HCEC 1CT (cell line): ENCODE measurements around the gene CACNA2D4.

Source experiments
- DNase-seq: peaks from one replicate; pipeline ENCODE4 v3.0.0-alpha.2; 2017

The CACNA2D4 gene

DNA sequence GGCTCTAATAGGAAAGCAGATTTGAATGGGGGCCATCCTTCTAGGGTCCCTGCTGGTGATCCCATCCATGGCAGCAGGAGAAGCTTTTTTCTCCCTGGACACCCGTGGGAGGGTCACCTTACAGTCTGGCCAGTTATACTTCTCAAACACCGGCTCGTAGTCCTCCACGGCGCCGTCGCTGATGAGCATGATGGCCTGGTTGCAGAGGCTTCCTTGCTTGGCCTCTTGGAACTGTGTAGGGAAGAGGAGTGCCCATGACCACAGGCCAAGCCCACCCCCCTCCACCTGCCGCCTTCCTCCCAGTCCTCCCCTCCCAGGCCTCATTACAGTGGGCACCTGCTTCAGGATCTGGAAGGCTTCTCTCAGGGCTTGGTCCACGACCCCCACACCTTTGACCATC lies 33.8 kb downstream of the CACNA2D4 start:
- no peak for DNase-seq

DNA sequence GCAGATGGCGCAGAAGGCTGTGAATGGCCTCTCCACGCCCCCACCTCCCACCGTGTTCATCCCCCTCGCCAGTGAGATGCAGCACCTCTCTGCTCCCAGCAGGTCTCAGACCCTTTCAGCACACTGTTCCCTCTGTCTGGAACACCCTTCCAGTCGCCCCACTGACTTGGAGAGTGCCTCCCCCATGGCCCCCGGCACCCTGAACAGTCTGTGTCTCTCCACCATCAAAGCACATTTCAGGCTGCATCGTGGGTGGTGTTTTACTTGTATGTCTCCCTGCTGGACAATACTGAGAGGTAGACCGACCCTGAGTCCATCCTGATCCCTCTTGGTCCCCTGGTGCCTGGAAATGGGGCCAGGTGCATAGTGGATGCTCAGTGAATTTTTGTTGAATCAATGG lies 34.9 kb downstream of the CACNA2D4 start:
- DNase-seq, result no peak

DNA sequence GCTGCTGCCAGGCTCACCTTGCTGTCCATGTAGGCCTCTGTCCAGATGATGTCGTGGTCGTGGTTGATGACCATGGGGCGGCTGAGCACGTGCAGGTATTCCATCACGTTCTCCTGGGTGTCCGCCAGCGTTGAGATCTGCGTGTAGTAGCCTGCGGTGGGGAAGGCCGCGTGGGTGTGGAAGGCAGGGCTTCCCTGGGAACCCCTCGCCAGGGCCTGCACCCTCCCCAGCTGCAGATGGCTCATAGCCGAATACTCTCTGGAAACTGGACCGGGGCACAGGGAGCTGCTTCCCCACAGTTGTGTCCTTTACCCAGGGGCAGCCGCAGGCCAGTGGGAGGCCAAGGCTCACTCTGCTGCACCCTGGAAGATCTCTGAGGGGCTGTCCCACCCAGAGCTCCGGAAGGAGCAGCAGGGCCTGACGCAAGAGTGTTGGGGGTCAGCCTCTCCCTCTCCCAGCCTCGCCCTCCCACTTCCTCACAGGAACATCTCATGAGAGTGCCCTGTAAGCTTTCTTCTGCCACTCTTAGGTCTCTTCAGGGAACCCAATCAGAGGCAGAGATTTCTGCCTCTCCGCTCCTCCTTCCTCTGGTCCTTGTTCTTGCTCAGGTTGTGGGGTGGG lies 35.5 kb downstream of the CACNA2D4 start:
- DNase-seq, result no peak

DNA sequence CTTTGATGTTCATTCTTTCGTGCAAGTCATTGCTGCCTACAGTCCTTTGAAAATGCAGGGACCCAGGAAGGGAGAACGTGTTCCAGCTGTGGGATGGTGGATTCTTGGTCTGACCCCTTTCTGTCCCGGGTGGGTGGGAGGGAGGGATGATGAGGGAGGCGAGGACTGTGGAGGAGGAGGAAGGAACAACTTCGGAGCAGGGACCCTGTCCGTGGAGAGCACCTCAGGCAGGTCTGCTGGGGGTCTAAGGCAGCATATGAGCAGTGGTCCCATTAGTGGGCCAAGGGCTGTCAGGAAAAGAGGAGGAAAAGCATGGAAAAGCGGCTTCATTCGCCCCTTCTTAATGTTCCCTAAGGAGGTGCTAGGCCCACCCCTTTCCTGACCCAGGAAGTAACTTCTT lies 36.0 kb downstream of the CACNA2D4 start:
- DNase-seq, result no peak

GRCh38 chr12:1881936-1882335 lies 36.5 kb downstream of the CACNA2D4 start:
- no peak for DNase-seq

DNA sequence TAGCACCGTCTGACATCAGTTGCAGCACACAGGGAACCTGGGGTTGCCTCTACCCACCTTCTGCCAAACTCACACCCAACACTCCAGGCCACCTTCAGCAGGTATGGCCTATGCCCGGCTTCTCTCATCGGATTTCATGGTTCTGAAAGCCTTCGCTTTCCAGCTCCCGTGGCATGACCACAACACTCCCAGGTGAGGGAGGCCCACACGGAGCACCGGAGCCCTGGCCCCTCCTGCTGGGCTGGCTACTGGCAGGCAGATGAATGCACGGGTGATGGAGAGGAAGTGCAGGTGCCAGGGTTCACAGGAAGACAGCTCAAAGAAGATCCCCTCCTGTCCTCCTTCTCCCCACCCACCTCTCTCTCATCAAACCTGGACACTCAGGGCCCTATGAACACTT lies 37.2 kb downstream of the CACNA2D4 start:
- DNase-seq, result no peak

DNA sequence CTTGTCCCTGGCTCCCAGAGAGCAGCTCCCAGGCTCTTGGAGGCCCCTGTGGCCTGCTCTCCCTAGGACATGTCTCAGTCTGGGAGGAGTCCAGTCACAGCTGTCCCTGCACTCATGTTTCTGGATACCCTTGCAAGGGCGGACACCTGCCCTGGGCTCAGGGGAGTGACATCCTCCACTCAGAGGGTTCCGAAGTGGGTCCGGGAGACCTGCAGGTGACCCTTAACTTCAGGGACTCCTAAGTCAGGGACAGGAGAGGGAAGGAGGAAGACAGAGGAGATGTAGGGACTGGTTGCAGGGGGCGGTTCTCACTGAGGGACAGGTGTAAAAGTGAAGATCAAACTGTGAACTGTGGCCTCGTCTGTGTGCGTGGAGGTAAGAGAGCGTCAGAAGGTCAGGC lies 37.6 kb downstream of the CACNA2D4 start:
- DNase-seq, result no peak

DNA sequence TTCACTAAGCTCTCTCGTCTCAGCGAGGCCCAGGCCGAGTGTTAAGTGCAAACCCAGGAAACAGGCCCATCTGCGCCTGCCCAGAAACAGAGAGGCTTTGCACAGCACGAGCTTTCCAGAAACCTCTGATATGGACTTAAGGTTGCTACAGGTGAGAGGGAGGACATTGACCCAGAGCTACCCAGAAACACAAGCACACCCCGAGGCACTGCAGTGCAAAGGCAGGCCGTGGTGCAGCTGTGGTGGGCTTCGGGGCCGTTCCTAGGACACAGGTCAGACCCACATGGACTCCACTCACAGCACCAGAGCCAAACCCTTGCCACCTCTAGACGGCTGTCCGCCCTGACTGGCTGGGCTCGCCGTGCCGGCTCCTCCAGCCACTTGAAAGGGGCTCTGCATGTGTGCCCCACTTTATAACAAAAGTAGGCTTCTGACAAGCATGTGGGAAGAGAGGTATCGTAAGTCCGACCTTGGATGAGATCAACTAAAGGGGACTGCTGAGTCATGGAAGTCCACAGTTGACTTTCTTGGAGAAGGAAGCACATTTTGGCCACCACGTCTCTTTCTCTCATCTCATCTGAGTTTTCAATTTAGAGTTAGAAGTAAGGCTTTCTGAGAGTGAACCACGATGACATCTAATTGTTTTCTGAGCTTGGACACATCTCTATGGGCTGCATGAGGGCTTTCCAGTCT lies 38.2 kb downstream of the CACNA2D4 start:
- no peak for DNase-seq

DNA sequence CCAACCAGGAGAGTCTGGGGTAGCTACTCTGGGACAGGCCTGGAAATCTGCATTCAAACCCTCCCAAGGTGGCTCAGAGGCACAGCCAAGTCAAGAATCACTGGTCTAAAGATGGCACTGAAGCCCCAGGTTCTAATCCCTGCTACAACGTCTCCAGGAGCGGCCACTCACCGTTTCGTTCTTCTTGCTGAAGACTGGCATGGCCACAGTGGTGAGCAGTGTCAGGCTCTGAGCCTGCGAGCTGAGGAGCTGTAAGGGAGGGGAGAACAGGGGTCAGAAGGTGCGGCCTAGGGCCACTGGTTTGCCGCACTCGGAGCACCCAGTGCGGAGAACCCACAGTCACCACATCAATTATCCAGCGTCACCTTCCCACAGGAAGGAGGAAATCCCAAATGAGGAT lies 38.8 kb downstream of the CACNA2D4 start:
- DNase-seq, result no peak

DNA sequence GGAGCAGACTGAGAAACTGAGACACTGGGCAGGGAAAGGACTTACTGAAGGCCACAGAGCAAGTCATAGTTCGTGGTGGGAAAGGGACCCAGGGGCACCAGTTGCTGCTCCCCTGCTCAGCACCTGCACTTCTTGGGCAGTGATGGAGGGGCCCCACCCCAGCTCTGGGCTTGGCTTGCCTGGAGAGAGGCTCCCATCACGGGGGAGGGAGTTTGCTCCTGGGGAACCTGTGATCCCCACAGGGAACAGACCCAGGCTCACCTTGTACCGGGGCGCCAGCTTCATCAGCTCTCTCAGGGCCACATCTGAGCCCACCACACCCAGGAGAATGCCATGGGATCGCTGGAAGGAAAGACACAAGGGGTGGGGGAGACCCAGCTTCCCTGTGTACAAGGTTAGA lies 39.8 kb downstream of the CACNA2D4 start:
- DNase-seq, result no peak

GRCh38 chr12:1878214-1878613 lies 40.2 kb downstream of the CACNA2D4 start:
- DNase-seq, result no peak

DNA sequence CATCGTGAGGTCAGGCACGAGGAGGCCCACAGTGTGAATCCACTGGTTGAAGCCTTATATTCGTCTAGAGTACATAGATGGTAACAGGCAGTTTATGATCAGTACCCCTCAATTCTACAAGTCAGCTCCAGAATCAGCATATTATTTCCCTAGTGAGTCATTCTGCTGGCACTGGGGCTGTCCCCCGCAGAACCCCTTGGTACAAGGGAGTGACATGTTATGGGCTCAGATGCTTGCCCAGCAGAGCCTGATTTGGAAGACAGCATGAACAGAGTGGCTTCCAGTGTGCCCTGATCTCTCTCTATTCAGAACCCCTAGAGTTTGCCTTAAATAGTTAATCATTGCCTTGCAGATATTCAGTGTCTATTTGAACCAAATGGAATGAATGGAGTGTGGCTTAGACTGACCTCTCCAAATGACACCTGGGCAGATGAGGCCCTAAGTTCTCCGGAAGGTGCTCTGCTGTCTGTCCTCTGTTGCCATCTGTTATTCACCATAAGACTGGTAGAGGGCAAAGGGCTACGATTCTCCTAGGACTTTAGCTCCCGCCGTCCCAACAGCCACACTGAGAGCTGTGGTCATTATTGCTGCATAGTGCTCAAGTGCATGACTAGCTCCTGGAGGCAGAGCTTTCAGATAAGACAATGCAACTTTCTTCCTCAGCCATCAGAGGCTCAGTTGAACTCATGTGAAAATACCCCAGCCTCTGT lies 41.1 kb downstream of the CACNA2D4 start:
- DNase-seq, result no peak

- no peak for DNase-seq
Measured at GRCh38 chr12:1876086-1876485, 42.4 kb downstream of the CACNA2D4 start.

GRCh38 chr12:1875608-1876007 lies 42.8 kb downstream of the CACNA2D4 start:
- DNase-seq, result no peak

DNA sequence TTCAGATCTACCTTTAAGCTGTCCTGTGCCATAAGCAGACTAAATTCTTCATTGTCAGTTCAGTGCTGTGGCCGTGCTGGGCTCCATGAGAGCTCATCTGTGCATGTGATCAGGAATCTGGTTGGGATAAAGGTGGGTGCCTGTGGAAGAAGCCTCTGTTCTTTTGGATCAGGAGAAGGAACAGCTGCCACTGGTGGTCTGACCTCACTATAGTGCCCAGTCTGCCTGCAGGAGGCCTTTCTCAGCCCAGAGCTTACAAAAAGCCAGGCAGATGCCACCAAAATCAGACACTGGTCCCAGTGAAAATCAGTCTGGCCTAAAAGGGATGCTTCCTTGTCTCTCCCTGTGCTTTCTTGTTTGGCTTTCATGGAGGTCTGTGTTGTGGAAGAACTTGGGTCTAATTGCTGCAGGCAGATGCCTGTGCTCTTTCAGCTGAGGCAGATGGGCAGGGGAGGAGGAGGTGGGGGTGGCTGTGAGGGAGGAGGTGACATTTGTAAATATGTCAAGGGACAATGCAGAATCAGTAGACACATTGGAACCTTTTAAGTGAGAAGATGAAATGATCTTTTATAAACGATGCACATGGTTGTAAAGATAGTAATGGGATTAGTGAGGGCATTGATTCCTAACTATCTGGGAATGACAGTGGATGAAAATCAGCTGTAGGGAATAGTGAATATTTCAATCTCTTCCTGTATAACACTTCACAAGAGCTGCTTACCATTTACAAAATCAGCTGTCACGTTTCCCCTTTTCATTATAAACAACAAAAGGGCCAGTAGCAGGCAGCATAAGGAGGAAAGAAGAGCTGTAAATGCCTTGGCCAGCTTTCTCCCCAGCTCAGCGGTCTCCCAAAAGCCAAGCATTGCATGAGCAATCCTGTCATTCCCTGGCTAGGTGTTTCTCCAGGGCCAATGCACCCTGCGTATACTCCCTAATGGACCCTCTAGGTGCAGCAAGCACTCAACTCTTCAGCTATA lies 44.6 kb downstream of the CACNA2D4 start:
- DNase-seq, result no peak

- no peak for DNase-seq
Measured at GRCh38 chr12:1872448-1872847, 46.0 kb downstream of the CACNA2D4 start.

DNA sequence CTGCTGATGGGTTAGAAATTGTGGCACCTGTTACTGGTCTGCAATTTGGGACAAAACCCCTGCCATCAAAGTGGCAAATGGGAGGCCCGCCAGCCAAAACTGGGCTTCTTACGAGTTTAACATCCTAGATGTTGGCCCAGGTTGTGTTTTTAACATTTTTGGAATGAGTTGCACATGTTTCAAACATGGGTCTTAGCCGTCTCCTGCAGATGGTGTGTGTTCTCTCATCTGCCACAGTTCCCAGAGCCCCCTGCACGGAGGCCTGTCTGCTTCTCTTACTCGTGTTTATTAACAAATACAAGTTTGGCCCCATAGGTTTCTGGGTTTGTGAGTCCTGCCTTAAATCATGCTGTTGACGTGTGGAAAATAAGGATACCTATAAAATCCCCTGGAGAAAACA lies 46.5 kb downstream of the CACNA2D4 start:
- DNase-seq, result no peak

- no peak for DNase-seq
Measured at GRCh38 chr12:1870998-1871917, 47.2 kb downstream of the CACNA2D4 start.

DNA sequence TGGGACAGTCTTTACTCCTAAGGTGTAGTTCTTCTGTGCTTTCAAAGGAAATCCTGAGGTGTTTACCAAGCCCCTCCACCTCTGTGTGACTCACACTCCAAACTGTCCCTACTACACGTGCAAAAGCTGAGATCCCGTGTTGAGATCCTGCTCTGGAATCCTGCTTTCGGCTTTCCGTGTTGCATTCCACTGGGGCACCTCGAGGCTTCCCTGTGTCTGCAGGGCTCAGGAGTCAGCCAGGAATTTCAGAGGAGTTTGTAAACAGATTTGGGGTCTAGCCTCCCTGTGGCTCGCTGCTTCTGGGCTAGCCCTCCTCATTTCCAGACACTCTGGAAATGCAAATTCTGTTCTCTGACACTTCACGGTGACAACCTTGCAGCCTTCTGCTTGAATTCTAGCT lies 48.4 kb downstream of the CACNA2D4 start:
- no peak for DNase-seq

DNA sequence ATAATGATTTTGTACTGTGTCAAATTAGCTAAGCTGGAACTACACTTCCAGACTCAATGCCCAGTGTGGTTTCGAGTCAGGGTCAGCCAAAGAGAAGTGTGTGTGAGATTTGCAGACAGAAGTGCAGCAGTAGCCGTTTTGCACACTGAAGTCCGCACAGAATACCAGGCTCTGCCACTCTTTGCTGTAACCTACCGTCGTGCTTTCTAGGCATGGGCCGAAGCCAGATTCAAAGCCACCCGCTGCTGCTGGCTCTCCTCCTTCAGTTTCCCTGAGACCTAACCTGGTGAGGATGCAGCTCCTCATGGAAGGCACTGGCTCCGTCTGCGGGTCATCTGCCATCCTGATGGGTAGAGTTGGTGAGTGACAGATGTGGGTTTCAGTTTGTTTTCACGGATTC lies 49.3 kb downstream of the CACNA2D4 start:
- no peak for DNase-seq

DNA sequence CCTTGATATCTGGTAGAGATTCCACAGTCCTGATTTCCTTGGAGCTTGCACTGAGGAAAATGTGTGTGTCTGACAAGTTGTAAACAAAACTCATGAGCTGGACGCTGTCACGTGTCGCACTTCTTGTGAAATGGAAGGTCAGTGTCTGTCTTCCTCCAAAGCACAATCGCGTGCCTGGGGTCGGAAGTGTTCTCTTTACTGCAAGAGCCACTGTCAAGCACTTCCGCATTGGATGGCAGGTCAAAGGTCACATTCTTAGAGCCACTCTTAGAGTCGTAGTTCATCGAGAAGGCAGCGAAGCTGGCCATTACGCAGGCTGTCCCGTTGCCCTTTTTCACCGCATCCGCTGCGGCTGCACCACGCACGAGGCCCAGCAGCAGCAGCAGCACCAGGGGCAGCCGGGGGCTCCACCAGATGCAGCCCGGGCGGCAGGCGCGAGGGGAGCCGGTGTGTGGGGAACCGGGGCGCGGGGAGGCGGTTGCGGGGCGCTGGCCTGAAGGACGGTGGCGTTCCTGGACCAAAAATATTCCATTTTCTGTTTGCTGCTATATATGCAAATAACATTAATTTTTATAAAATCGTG lies 53.1 kb downstream of the CACNA2D4 start:
- DNase-seq, result no peak

- no peak for DNase-seq
Measured at GRCh38 chr12:1864867-1865266, 53.6 kb downstream of the CACNA2D4 start.
